ENCODE results near the gene PIGT.

The PIGT gene

GRCh38 chr20:45415822-45416637 is at the start of gene PIGT:
PIGT (plus strand) TSS chr20:45416141; CDS start chr20:45416157, 16 bp downstream.
- in situ Hi-C loops (cut with MboI; ENCODE audit: low sequenced_read_pairs): no loop called here
- peaks cover 2% of the 10 kb centered on the region; the same call in 1 of the 2 replicates for H3K9me3 ChIP-seq
- H3K27me3 ChIP-seq (ENCODE audit: low read depth): no peaks in the 10 kb centered on the region
- DNase-seq (ENCODE audit: low spot score in 2 of 2): peak; percentile 89
- peaks cover 21% of the 10 kb centered on the region for H3K36me3 ChIP-seq (replicated peaks)
- H3K4me1 ChIP-seq: peaks cover 14% of the 10 kb centered on the region
- H3K4me3 ChIP-seq: peak within 1 kb of the TSS; percentile 74

GRCh38 chr20:45366192-45366591 is 49.7 kb upstream of the PIGT start:
- in situ Hi-C loops (cut with MboI; ENCODE audit: low sequenced_read_pairs): no loop called here
- no peaks in the 10 kb centered on the region for H3K27me3 ChIP-seq (ENCODE audit: low read depth)
- H3K4me1 ChIP-seq: peaks cover 15% of the 10 kb centered on the region
- H3K4me3 ChIP-seq: no peak overlapping the region
- DNase-seq (ENCODE audit: low spot score in 2 of 2): no peak
- H3K36me3 ChIP-seq (replicated peaks): peaks cover 8% of the 10 kb centered on the region
- H3K9me3 ChIP-seq: no peaks in the 10 kb centered on the region

GRCh38 chr20:45366631-45367030 is 49.3 kb upstream of the PIGT start:
- Histone ChIP-seq H3K4me1 (peaks cover 15% of the 10 kb centered on the region), H3K4me3 (no peak overlapping the region), H3K36me3 (replicated peaks) (peaks cover 8% of the 10 kb centered on the region), H3K9me3 (no peaks in the 10 kb centered on the region), H3K27me3 (ENCODE audit: low read depth) (no peaks in the 10 kb centered on the region)
- in situ Hi-C loops (cut with MboI; ENCODE audit: low sequenced_read_pairs): no loop called here
- no peak for DNase-seq (ENCODE audit: low spot score in 2 of 2)

- Histone ChIP-seq H3K27me3 (ENCODE audit: low read depth) (no peaks in the 10 kb centered on the region), H3K4me1 (peaks cover 15% of the 10 kb centered on the region), H3K9me3 (no peaks in the 10 kb centered on the region), H3K36me3 (replicated peaks) (peaks cover 8% of the 10 kb centered on the region), H3K4me3 (no peak overlapping the region)
- in situ Hi-C loops (cut with MboI; ENCODE audit: low sequenced_read_pairs): no loop called here
- DNase-seq (ENCODE audit: low spot score in 2 of 2): no peak
Observed at GRCh38 chr20:45367126-45367525, 48.8 kb upstream of the PIGT start.

GRCh38 chr20:45368221-45368980 is 47.5 kb upstream of the PIGT start:
- Histone ChIP-seq H3K27me3 (ENCODE audit: low read depth) (no peaks in the 10 kb centered on the region), H3K4me1 (peaks cover 14% of the 10 kb centered on the region), H3K9me3 (no peaks in the 10 kb centered on the region), H3K4me3 (no peak overlapping the region), H3K36me3 (replicated peaks) (peaks cover 8% of the 10 kb centered on the region)
- in situ Hi-C loops (cut with MboI; ENCODE audit: low sequenced_read_pairs): no loop called here
- DNase-seq (ENCODE audit: low spot score in 2 of 2): no peak

GRCh38 chr20:45370571-45371160 is 45.3 kb upstream of the PIGT start:
- no peaks in the 10 kb centered on the region for H3K27me3 ChIP-seq (ENCODE audit: low read depth)
- H3K36me3 ChIP-seq (replicated peaks): peaks cover 8% of the 10 kb centered on the region
- no peaks in the 10 kb centered on the region for H3K9me3 ChIP-seq
- H3K4me1 ChIP-seq: peaks cover 2% of the 10 kb centered on the region; the same call in 1 of the 2 replicates
- H3K4me3 ChIP-seq: no peak overlapping the region
- in situ Hi-C loops (cut with MboI; ENCODE audit: low sequenced_read_pairs): loop anchor here (5.0 kb wide), 1 partner anchor 67 kb away; no protein-coding TSS in a partner anchor
- no peak for DNase-seq (ENCODE audit: low spot score in 2 of 2)

GRCh38 chr20:45372241-45372640 is 43.7 kb upstream of the PIGT start:
- Histone ChIP-seq H3K36me3 (replicated peaks) (peaks cover 8% of the 10 kb centered on the region), H3K27me3 (ENCODE audit: low read depth) (no peaks in the 10 kb centered on the region), H3K9me3 (no peaks in the 10 kb centered on the region), H3K4me1 (peaks cover 2% of the 10 kb centered on the region; the same call in 1 of the 2 replicates), H3K4me3 (no peak overlapping the region)
- no peak for DNase-seq (ENCODE audit: low spot score in 2 of 2)
- in situ Hi-C loops (cut with MboI; ENCODE audit: low sequenced_read_pairs): loop anchor here (5.0 kb wide), 1 partner anchor 65 kb away; no protein-coding TSS in a partner anchor

- in situ Hi-C loops (cut with MboI; ENCODE audit: low sequenced_read_pairs): loop anchor here (5.0 kb wide), 1 partner anchor 65 kb away; no protein-coding TSS in a partner anchor
- H3K4me1 ChIP-seq: peaks cover 2% of the 10 kb centered on the region; the same call in 1 of the 2 replicates
- no peaks in the 10 kb centered on the region for H3K27me3 ChIP-seq (ENCODE audit: low read depth)
- H3K36me3 ChIP-seq (replicated peaks): peaks cover 7% of the 10 kb centered on the region
- H3K4me3 ChIP-seq: no peak overlapping the region
- no peaks in the 10 kb centered on the region for H3K9me3 ChIP-seq
- no peak for DNase-seq (ENCODE audit: low spot score in 2 of 2)
Observed at GRCh38 chr20:45372646-45373352, 43.1 kb upstream of the PIGT start.

GRCh38 chr20:45373353-45374100 is 42.4 kb upstream of the PIGT start:
- no peaks in the 10 kb centered on the region for H3K27me3 ChIP-seq (ENCODE audit: low read depth)
- DNase-seq (ENCODE audit: low spot score in 2 of 2): peak; percentile 69 to 96
- no peaks in the 10 kb centered on the region for H3K9me3 ChIP-seq
- in situ Hi-C loops (cut with MboI; ENCODE audit: low sequenced_read_pairs): loop anchor here (5.0 kb wide), 1 partner anchor 64 kb away; no protein-coding TSS in a partner anchor
- H3K4me3 ChIP-seq: peak overlapping the region; percentile 25
- H3K36me3 ChIP-seq (replicated peaks): peaks cover 3% of the 10 kb centered on the region
- H3K4me1 ChIP-seq: peaks cover 7% of the 10 kb centered on the region; the same call in 1 of the 2 replicates

GRCh38 chr20:45374101-45374467 is 41.9 kb upstream of the PIGT start:
- DNase-seq (ENCODE audit: low spot score in 2 of 2): no peak
- H3K27me3 ChIP-seq (ENCODE audit: low read depth): no peaks in the 10 kb centered on the region
- peaks cover 7% of the 10 kb centered on the region; the same call in 1 of the 2 replicates for H3K4me1 ChIP-seq
- 0 out of 2 replicates have a peak overlapping the region, but pooled peaks have one; percentile 25 for H3K4me3 ChIP-seq
- H3K36me3 ChIP-seq (replicated peaks): no peaks in the 10 kb centered on the region; the same call in 1 of the 2 replicates
- H3K9me3 ChIP-seq: no peaks in the 10 kb centered on the region
- in situ Hi-C loops (cut with MboI; ENCODE audit: low sequenced_read_pairs): loop anchor here (5.0 kb wide), 1 partner anchor 63 kb away; no protein-coding TSS in a partner anchor

GRCh38 chr20:45374966-45375365 is 41.0 kb upstream of the PIGT start:
- no peak overlapping the region for H3K4me3 ChIP-seq
- no peaks in the 10 kb centered on the region for H3K9me3 ChIP-seq
- DNase-seq (ENCODE audit: low spot score in 2 of 2): no peak
- in situ Hi-C loops (cut with MboI; ENCODE audit: low sequenced_read_pairs): loop anchor here (5.0 kb wide), 1 partner anchor 62 kb away; no protein-coding TSS in a partner anchor
- no peaks in the 10 kb centered on the region for H3K27me3 ChIP-seq (ENCODE audit: low read depth)
- peaks cover 7% of the 10 kb centered on the region; the same call in 1 of the 2 replicates for H3K4me1 ChIP-seq
- no peaks in the 10 kb centered on the region for H3K36me3 ChIP-seq (replicated peaks)

- peaks cover 7% of the 10 kb centered on the region; the same call in 1 of the 2 replicates for H3K4me1 ChIP-seq
- in situ Hi-C loops (cut with MboI; ENCODE audit: low sequenced_read_pairs): no loop called here
- no peak overlapping the region for H3K4me3 ChIP-seq
- no peaks in the 10 kb centered on the region for H3K36me3 ChIP-seq (replicated peaks)
- H3K9me3 ChIP-seq: no peaks in the 10 kb centered on the region
- DNase-seq (ENCODE audit: low spot score in 2 of 2): no peak
- no peaks in the 10 kb centered on the region for H3K27me3 ChIP-seq (ENCODE audit: low read depth)
Observed at GRCh38 chr20:45377269-45377668, 38.7 kb upstream of the PIGT start.
